A549 (cell line): ENCODE results near the gene LUZP1.

ENCODE experiments used
- CEBPB ChIP-seq, 2 experiments: fragments of >200 bp in 1 of 2; sonication (Bioruptor Twin) in 1 of 2; formaldehyde crosslinking in 1 of 2; IDR thresholded peaks; 2 replicates each; pipeline ENCODE4 v1.6.1; 2012 to 2016
- CTCF ChIP-seq: fragments of >200 bp; sonication (Bioruptor Twin); formaldehyde crosslinking; IDR thresholded peaks from 3 replicates; pipeline ENCODE4 v1.5.1; 2016
- EP300 ChIP-seq, 2 experiments: fragments of >200 bp; sonication (Bioruptor Twin); formaldehyde crosslinking; IDR thresholded peaks; 2 replicates in 1 of 2; 3 replicates in 1 of 2; pipeline ENCODE4 v1.6.1; 2016 to 2017
- HDAC2 ChIP-seq: fragments of 200-600 bp; sonication (generic); IDR thresholded peaks from 2 replicates; pipeline ENCODE4 v1.6.1; 2016
- MYC ChIP-seq: IDR thresholded peaks from 2 replicates; pipeline ENCODE4 v1.6.1; 2012; ENCODE audit warnings: mild to moderate bottlenecking, inconsistent platforms, low read length, improper control_type of control experiment, borderline replicate concordance
- POLR2A ChIP-seq: IDR thresholded peaks from 2 replicates; pipeline ENCODE4 v1.6.1; 2012; ENCODE audit warnings: mild to moderate bottlenecking, low read length

GRCh38 chr1:23083714-23084480, 84.8 kb downstream of the LUZP1 start:
- TF ChIP-seq CTCF (no peak), HDAC2 (no peak), CEBPB (IDR thresholded peaks at IDR 0.05) (no peak), MYC (no peak), EP300 (IDR thresholded peaks at IDR 0.05) (no peak), POLR2A (no peak)
